Measurements from ENCODE around the gene C14orf180. TPM values are rescaled to one million over a fixed set of nuclear protein-coding genes. Genes with fewer than 3 reads are reported as not detected.

The C14orf180 gene
- total and polyA plus RNA-seq, 2 of the 8 experiments (the other 6 are each of a cell fraction or from before 2014, with no cell fraction given), result not detected

GRCh38 chr14:104588066-104588857 is 8.7 kb downstream of the C14orf180 start:
- H3K79me2 ChIP-seq (ENCODE audit: control insufficient read depth in 1 of 2, insufficient read depth in 2 of 2, low read length in 2 of 2), result no peaks in the 10 kb centered on the region
- no peak overlapping the region for H3K27ac ChIP-seq (ENCODE audit: low read depth, low read length)

More at GRCh38 chr14:104588066-104588857, 8.7 kb downstream of the C14orf180 start:
- H3K18ac ChIP-seq (ENCODE audit: extremely low read depth, low read length), result no peak overlapping the region
- H4K8ac ChIP-seq (ENCODE audit: extremely low read depth, insufficient read depth, low read length), result peak overlapping the region; percentile 51
- TF ChIP-seq RNF2 (IDR thresholded peaks at IDR 0.05; ENCODE audit: borderline replicate concordance, low read depth, low read length, missing control alignments, poor library complexity, severe bottlenecking) (no peak), CEBPB (IDR thresholded peaks at IDR 0.05; ENCODE audit: low read depth, low read length) (no peak), MAFK (IDR thresholded peaks at IDR 0.05; ENCODE audit: low read depth, low read length) (no peak), TCF12 (IDR thresholded peaks at IDR 0.05; ENCODE audit: low read depth, low read length) (no peak), CREB1 (IDR thresholded peaks at IDR 0.05) (no peak), HDAC6 (IDR thresholded peaks at IDR 0.05; ENCODE audit: low read depth, low read length) (no peak), SP1 (IDR thresholded peaks at IDR 0.05; ENCODE audit: low read depth, low read length) (no peak)
- TF ChIP-seq, protein P1, sequence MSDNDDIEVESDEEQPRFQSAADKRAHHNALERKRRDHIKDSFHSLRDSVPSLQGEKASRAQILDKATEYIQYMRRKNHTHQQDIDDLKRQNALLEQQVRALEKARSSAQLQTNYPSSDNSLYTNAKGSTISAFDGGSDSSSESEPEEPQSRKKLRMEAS (IDR thresholded peaks at IDR 0.05), result no peak
- no peak overlapping the region for H2BK20ac ChIP-seq (ENCODE audit: low read length)
- H3K27me3 ChIP-seq (replicated peaks in 1 of 4; ENCODE audit: control insufficient read depth in 3 of 4, extremely low read depth in 1 of 4, insufficient read depth in 3 of 4, low read length in 3 of 4), result no peaks in the 10 kb centered on the region
- H2AFZ ChIP-seq (ENCODE audit: low read length), result no peak overlapping the region
- H2AK5ac ChIP-seq (ENCODE audit: low read depth, low read length), result no peak overlapping the region
- H3K9ac ChIP-seq (replicated peaks in 1 of 4; ENCODE audit: extremely low read depth in 1 of 4, low read depth in 3 of 4, low read length in 3 of 4), result no peak overlapping the region
- WGBS, 2 experiments (ENCODE audit: extremely low coverage in 1 of 2, insufficient coverage in 1 of 2, insufficient read length in 1 of 2, insufficient replicate concordance in 2 of 2, low coverage in 1 of 2, low lambda C conversion rate in 2 of 2, missing lambda C conversion rate in 1 of 2), result 93% methylated on average over 28 of the region's 38 CpGs; no CpG with 5 or more reads in 1 of the 2 experiments
- H4K5ac ChIP-seq (ENCODE audit: insufficient read length, low read depth, low read length), result no peak overlapping the region
- no peak overlapping the region for H3K4ac ChIP-seq (replicated peaks; ENCODE audit: insufficient read length, low read depth, low read length)
- H3K4me3 ChIP-seq (ENCODE audit: extremely low read depth in 1 of 4, insufficient read depth in 2 of 4, low read depth in 3 of 4, low read length in 4 of 4), result no peak overlapping the region
- peaks cover 4% of the 10 kb centered on the region; the same call in 1 of the 2 replicates for H3K79me1 ChIP-seq (ENCODE audit: low read depth, low read length)
- no peak overlapping the region for H2BK15ac ChIP-seq (ENCODE audit: low read length)
- no peak overlapping the region for H2BK12ac ChIP-seq (ENCODE audit: low read depth, low read length)
- H3K56ac ChIP-seq (replicated peaks; ENCODE audit: insufficient read length, low read depth, low read length), result no peak overlapping the region
- no peak overlapping the region for H3K23ac ChIP-seq (ENCODE audit: insufficient read length)
- no peak overlapping the region for H4K91ac ChIP-seq (replicated peaks; ENCODE audit: insufficient read length, low read length)
- H3K36me3 ChIP-seq (ENCODE audit: control insufficient read depth in 2 of 4, insufficient read depth in 4 of 4, low read length in 3 of 4), result no peaks in the 10 kb centered on the region; a peak in 1 of 8 replicates
- POLR2A ChIA-PET (ENCODE audit: partially characterized antibody), result no interaction called here
- DNase-seq (ENCODE audit: low read depth in 1 of 2, low spot score in 2 of 2), result no peak
- H3K23me2 ChIP-seq (ENCODE audit: low read depth, low read length), result peaks cover 3% of the 10 kb centered on the region; the same call in 1 of the 2 replicates
- no peak overlapping the region for H3K14ac ChIP-seq (ENCODE audit: insufficient read length)
- no peaks in the 10 kb centered on the region for H3K9me3 ChIP-seq (ENCODE audit: insufficient read depth in 2 of 2, low read depth in 1 of 2, low read length in 1 of 2)
- no peak overlapping the region for H3K4me2 ChIP-seq (ENCODE audit: insufficient read depth in 1 of 2, low read depth in 2 of 2, low read length in 2 of 2)
- H2BK120ac ChIP-seq (replicated peaks; ENCODE audit: low read depth, low read length), result no peak overlapping the region
- peaks cover 0 to 9% of the 10 kb centered on the region in 2 experiments for H4K20me1 ChIP-seq (replicated peaks in 1 of 2; ENCODE audit: control insufficient read depth in 1 of 2, insufficient read depth in 2 of 2, low read length in 2 of 2)
- no peak overlapping the region for H2BK5ac ChIP-seq (ENCODE audit: low read depth, low read length)
- CTCF ChIA-PET (ENCODE audit: partially characterized antibody), result no interaction called here
- FAIRE-seq, result no peak
- H3K4me1 ChIP-seq (replicated peaks in 1 of 4; ENCODE audit: control insufficient read depth in 3 of 4, insufficient read depth in 4 of 4, low read length in 3 of 4), result no peaks in the 10 kb centered on the region
